Gastrocnemius medialis (tissue), 4 donors: ENCODE results near the gene IQUB.

ENCODE experiments used
- POLR2A ChIP-seq, 2 donors: fragments of 450-650 bp; IDR thresholded peaks; one replicate each; pipeline ENCODE4 v1.6.1; 2017; ENCODE audit warnings: antibody characterized with exemption in 2 of 2, mild to moderate bottlenecking in 2 of 2, moderate library complexity in 2 of 2
- TF ChIP-seq, protein P1 (sequence below), 5 experiments: fragments of 450-650 bp in 3 of 5; fragments of 200-600 bp in 2 of 5; sonication (generic) in 2 of 5; IDR thresholded peaks in 4 of 5; conservative IDR thresholded peaks in 1 of 5; 1 replicate in 4 of 5; 2 replicates in 1 of 5; pipeline ENCODE4 v1.5.1; 2016 to 2019; ENCODE audit warnings: antibody characterized with exemption in 5 of 5, mild to moderate bottlenecking in 3 of 5, moderate library complexity in 3 of 5

DNA sequence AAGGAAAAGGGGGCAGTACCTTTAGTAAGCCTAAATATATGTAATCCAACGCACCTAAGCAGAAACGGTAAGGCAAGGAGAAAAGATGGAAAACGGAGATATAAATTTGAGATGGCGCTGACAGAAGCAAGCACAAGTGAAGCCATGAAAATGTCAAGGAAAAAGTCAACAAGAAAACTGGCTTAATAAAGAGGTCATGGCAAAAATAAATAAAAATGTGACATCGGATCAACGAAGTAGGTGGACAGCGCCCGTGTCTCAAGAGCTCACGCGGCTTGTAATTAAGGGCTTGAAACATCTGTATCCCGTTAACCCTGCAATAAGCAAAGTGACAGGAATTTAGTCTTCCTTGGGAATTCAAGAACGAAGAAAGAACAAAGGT is 22.6 kb upstream of the IQUB start:
- no peak for TF ChIP-seq POLR2A (IDR thresholded peaks at IDR 0.05)
- TF ChIP-seq, protein P1, sequence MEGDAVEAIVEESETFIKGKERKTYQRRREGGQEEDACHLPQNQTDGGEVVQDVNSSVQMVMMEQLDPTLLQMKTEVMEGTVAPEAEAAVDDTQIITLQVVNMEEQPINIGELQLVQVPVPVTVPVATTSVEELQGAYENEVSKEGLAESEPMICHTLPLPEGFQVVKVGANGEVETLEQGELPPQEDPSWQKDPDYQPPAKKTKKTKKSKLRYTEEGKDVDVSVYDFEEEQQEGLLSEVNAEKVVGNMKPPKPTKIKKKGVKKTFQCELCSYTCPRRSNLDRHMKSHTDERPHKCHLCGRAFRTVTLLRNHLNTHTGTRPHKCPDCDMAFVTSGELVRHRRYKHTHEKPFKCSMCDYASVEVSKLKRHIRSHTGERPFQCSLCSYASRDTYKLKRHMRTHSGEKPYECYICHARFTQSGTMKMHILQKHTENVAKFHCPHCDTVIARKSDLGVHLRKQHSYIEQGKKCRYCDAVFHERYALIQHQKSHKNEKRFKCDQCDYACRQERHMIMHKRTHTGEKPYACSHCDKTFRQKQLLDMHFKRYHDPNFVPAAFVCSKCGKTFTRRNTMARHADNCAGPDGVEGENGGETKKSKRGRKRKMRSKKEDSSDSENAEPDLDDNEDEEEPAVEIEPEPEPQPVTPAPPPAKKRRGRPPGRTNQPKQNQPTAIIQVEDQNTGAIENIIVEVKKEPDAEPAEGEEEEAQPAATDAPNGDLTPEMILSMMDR (IDR thresholded peaks at IDR 0.05 in 4 of 5, conservative IDR thresholded peaks at IDR 0.05 in 1 of 5) = no peak
